Testis (tissue), 3 donors: ENCODE data around the gene NXNL1. TPM values are rescaled to one million over a fixed set of nuclear protein-coding genes. Genes with fewer than 3 reads are reported as not detected.
A peak's percentile ranks its signal among the peaks of the same experiment; 100 is the strongest.

Source experiments
- DNase-seq: peaks from one replicate; pipeline ENCODE4 v3.0.0-alpha.2; 2019
- H3K27ac ChIP-seq, 2 donors: fragments of 200-600 bp; sonication (generic); one replicate each; pipeline ENCODE4 v1.5.1; 2019
- H3K27me3 ChIP-seq: fragments of 200-600 bp; sonication (generic); one replicate; pipeline ENCODE4 v1.5.1; 2019
- H3K36me3 ChIP-seq: fragments of 200-600 bp; sonication (generic); one replicate; pipeline ENCODE4 v1.5.1; 2017; ENCODE audit warnings: low read depth; ENCODE audit errors: missing control alignments
- H3K4me1 ChIP-seq: fragments of 200-600 bp; sonication (generic); one replicate; pipeline ENCODE4 v1.5.1; 2019
- H3K4me3 ChIP-seq, 2 donors: fragments of 200-600 bp; sonication (generic); one replicate each; pipeline ENCODE4 v1.5.1; 2017 to 2019
- H3K9me3 ChIP-seq: fragments of 200-600 bp; sonication (generic); one replicate; pipeline ENCODE4 v1.5.1; 2017
- POLR2A ChIP-seq: fragments of 450-650 bp; IDR thresholded peaks from one replicate; pipeline ENCODE4 v1.6.1; 2017; ENCODE audit warnings: antibody characterized with exemption, mild to moderate bottlenecking, moderate library complexity
- WGBS, 2 donors: methylation state at CpG; one replicate each; pipeline ENCODE4 v1.1.5; 2018; 5-methylcytosine and 5-hydroxymethylcytosine counted together
- intact Hi-C: fragments of 100-400 bp; cut with DNase I; formaldehyde crosslinking; loops from one replicate; pipeline ENCODE4 v1.15.1; 2023; ENCODE audit warnings: low total_unique reads
- polyA plus RNA-seq: library from polyadenylated mRNA; stranded (reverse); fragments of 350-450 nt; fragmentation: Illumina TruSeq; extraction: RNeasy Lipid Tissue Mini Kit (QIAGEN cat#74804); gene quantifications from one replicate; pipeline ENCODE4 v1.2.3, GENCODE V29; 2014; ENCODE audit warnings: low read depth, low replicate concordance; ENCODE audit not compliant: insufficient read depth
- total RNA-seq, 2 donors: library from RNA; depleted of rRNA; stranded (reverse); fragments of >200 nt; gene quantifications; one replicate each; pipeline ENCODE4 v1.2.3, GENCODE V29; 2016
- TF ChIP-seq, protein P1 (sequence below), 3 experiments: fragments of 450-650 bp in 2 of 3; fragments of 200-600 bp in 1 of 3; sonication (generic) in 1 of 3; IDR thresholded peaks; one replicate each; pipeline ENCODE4 v1.5.1; 2016 to 2019; ENCODE audit warnings: antibody characterized with exemption in 3 of 3, mild to moderate bottlenecking in 2 of 3, moderate library complexity in 1 of 3

NXNL1 gene
- total and polyA plus RNA-seq, 3 donors from 2014 or later: 0.87 TPM; not detected in 2

DNA sequence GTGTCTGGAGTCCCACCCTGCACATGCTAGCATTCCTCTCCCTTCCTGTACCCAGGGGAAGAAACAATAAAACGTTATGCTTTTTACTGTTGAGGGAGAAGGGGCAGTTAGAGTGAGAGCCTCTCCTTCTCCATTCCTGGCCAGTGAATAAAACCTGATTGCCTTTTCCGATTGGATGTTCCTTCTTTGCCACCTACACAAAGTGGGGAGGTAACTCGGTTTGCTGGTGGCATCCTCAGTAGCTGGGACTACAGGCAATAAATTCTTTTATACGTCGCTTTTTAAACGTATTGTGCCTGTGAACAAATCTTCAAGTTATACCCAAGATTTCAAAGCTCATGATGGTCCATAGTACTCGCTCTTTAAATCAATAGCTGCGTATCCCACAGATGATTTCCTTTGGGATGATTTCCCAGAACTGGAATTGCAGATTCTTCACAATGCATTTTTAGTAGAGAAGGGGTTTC is 41.5 kb downstream of the NXNL1 start:
- TF ChIP-seq POLR2A: no peak
- TF ChIP-seq, protein P1, sequence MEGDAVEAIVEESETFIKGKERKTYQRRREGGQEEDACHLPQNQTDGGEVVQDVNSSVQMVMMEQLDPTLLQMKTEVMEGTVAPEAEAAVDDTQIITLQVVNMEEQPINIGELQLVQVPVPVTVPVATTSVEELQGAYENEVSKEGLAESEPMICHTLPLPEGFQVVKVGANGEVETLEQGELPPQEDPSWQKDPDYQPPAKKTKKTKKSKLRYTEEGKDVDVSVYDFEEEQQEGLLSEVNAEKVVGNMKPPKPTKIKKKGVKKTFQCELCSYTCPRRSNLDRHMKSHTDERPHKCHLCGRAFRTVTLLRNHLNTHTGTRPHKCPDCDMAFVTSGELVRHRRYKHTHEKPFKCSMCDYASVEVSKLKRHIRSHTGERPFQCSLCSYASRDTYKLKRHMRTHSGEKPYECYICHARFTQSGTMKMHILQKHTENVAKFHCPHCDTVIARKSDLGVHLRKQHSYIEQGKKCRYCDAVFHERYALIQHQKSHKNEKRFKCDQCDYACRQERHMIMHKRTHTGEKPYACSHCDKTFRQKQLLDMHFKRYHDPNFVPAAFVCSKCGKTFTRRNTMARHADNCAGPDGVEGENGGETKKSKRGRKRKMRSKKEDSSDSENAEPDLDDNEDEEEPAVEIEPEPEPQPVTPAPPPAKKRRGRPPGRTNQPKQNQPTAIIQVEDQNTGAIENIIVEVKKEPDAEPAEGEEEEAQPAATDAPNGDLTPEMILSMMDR (IDR thresholded peaks at IDR 0.05): no peak
- peak overlapping the region; percentile 51 to 86 for H3K4me3 ChIP-seq
- DNase-seq: no peak
- WGBS, 2 donors: 3 to 8% methylated on average over 8 of the region's 8 CpGs
- peak overlapping the region; percentile 63 to 93 for H3K27ac ChIP-seq
- intact Hi-C loops: no loop called here
- no peaks in the 10 kb centered on the region for H3K36me3 ChIP-seq
- H3K27me3 ChIP-seq: no peaks in the 10 kb centered on the region
- no peaks in the 10 kb centered on the region for H3K9me3 ChIP-seq
- H3K4me1 ChIP-seq: peaks cover 15% of the 10 kb centered on the region

DNA sequence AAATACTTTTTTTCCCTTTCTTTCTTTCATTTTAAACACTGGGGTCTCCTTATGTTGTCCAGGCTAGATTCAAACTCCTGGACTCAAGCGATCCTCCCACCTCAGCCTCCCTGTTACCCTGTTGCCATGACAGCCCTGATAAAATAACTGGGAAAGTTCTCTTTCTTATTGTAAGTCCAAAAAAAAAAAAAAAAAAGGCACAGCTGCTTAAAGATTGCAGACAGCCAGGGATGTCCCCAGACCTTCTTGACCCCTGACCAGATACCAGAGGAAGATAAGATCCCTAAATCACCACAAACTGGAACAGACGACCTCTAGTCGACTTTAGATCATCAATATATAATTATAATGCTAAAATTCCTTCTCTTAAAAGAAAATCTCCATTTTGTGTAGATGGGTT is 42.0 kb downstream of the NXNL1 start:
- Histone ChIP-seq H3K27ac (no peak overlapping the region), H3K27me3 (no peaks in the 10 kb centered on the region), H3K4me3 (peak overlapping the region in 1 of 2 donors; percentile 86), H3K4me1 (peaks cover 15% of the 10 kb centered on the region), H3K9me3 (no peaks in the 10 kb centered on the region), H3K36me3 (no peaks in the 10 kb centered on the region)
- WGBS, 2 donors: 36 to 46% methylated on average over 3 of the region's 3 CpGs
- no peak for TF ChIP-seq POLR2A
- TF ChIP-seq, protein P1 (IDR thresholded peaks at IDR 0.05): no peak
- intact Hi-C loops: no loop called here
- DNase-seq: no peak

DNA sequence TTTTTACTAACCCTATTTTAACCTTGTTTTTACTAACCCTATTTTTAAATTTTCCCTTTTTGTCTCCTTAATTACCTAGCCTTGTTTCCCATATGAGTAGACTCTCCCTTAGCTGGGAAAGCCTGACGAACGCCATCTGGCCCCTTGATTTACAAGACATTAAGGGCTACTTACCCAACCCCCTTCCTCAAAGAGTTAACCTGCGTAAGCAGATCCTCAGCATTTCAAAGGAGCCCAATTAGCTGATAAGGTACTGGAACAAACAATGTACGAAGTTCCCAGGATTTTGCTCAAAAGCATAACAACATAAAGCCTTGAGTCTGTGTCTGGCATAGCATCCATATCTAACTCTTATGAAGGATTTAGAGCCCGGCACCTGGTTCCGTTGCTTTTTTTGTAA is 45.6 kb downstream of the NXNL1 start:
- H3K36me3 ChIP-seq: no peaks in the 10 kb centered on the region
- WGBS, 2 donors: 41 to 47% methylated on average over 6 of the region's 6 CpGs
- no peak for TF ChIP-seq POLR2A
- TF ChIP-seq, protein P1 (IDR thresholded peaks at IDR 0.05): no peak
- intact Hi-C loops: no loop called here
- DNase-seq: no peak
- peaks cover 15% of the 10 kb centered on the region for H3K4me1 ChIP-seq
- H3K27ac ChIP-seq: peak overlapping the region; percentile 9 to 76
- H3K9me3 ChIP-seq: no peaks in the 10 kb centered on the region
- no peaks in the 10 kb centered on the region for H3K27me3 ChIP-seq
- no peak overlapping the region for H3K4me3 ChIP-seq

DNA sequence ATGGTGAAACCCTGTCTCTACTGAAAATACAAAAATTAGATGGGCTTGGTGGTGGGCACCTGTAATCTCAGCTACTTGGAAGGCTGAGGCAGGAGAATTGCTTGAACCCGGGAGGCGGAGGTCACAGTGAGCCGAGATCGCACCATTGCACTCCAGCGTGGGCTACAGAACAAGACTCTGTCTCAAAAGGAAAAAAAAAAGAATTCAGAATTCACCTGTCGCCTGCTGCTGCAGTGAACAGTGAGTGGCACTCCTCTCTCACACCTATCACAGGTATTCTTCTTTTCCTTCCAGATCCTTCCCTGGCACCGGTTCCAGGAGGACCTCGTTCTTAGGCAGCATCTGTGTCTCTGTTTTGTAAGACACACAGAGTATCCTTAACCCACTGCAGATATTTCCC is 46.6 kb downstream of the NXNL1 start:
- Histone ChIP-seq H3K4me1 (peaks cover 12% of the 10 kb centered on the region), H3K27ac (peak overlapping the region; percentile 9 to 76), H3K4me3 (no peak overlapping the region), H3K27me3 (no peaks in the 10 kb centered on the region), H3K36me3 (no peaks in the 10 kb centered on the region), H3K9me3 (no peaks in the 10 kb centered on the region)
- WGBS, 2 donors: 89% methylated on average over 8 of the region's 8 CpGs
- no peak for TF ChIP-seq POLR2A
- TF ChIP-seq, protein P1 (IDR thresholded peaks at IDR 0.05): no peak
- intact Hi-C loops: no loop called here
- DNase-seq: no peak

DNA sequence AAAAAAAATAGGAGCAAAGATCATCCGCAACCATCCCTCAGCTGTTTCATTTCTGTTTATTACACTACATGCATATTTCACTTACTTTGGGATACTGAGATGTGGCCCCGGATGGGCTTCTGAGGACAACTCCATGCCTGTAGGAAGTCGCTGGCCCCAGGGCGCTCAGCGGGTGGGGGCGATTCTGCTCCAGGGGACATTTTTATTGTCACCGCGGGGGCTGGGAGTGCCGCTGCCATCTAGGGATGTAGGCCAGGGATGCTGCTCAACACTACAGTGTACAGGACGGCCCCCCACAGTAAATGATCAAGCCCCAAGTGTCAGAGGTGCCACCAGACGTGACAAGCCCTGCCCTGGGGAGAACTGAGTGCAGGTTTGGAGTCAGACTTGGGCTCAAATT is 48.9 kb downstream of the NXNL1 start:
- H3K27ac ChIP-seq: peak overlapping the region in 1 of 2 donors; percentile 36
- peaks cover 8% of the 10 kb centered on the region for H3K4me1 ChIP-seq
- H3K9me3 ChIP-seq: no peaks in the 10 kb centered on the region
- H3K27me3 ChIP-seq: no peaks in the 10 kb centered on the region
- no peaks in the 10 kb centered on the region for H3K36me3 ChIP-seq
- intact Hi-C loops: no loop called here
- no peak for TF ChIP-seq POLR2A
- TF ChIP-seq, protein P1 (IDR thresholded peaks at IDR 0.05): no peak
- no peak overlapping the region for H3K4me3 ChIP-seq
- WGBS, 2 donors: 89 to 91% methylated on average over 11 of the region's 11 CpGs
- no peak for DNase-seq
